GM12865 (cell line): ENCODE data around the gene RPN2.

Source experiments
- DNase-seq: peaks from one replicate; pipeline ENCODE4 v3.0.0; 2010; ENCODE audit warnings: low read depth
- H3K4me3 ChIP-seq: 2 replicates; pipeline ENCODE4 v1.5.1; 2011; ENCODE audit warnings: mild to moderate bottlenecking, low read depth, low read length, control low read depth
- CTCF ChIP-seq: IDR thresholded peaks from 2 replicates; pipeline ENCODE4 v1.5.1; 2011; ENCODE audit warnings: low read length, control low read depth, low read depth, inconsistent platforms; ENCODE audit not compliant: insufficient read depth; ENCODE audit errors: missing control alignments

Gene RPN2

GRCh38 chr20:37178839-37179682 is at the start of gene RPN2, which contains the start of gene MROH8:
Gene RPN2, plus strand, starts transcription at chr20:37179330. Its CDS starts 27 bp downstream, at chr20:37179357.
Gene MROH8, minus strand, starts transcription at chr20:37179548.
- peak within 1 kb of the TSS; percentile 68 for H3K4me3 ChIP-seq
- no peak for TF ChIP-seq CTCF
- peak; percentile 98 for DNase-seq

GRCh38 chr20:37131486-37131885 is 47.6 kb upstream of the RPN2 start:
- no peak for TF ChIP-seq CTCF
- DNase-seq: no peak
- no peak overlapping the region for H3K4me3 ChIP-seq

- DNase-seq: no peak
- no peak overlapping the region for H3K4me3 ChIP-seq
- no peak for TF ChIP-seq CTCF
Measured at GRCh38 chr20:37133952-37134351, 45.2 kb upstream of the RPN2 start.

- TF ChIP-seq CTCF: no peak
- DNase-seq: no peak
- H3K4me3 ChIP-seq: no peak overlapping the region
Measured at GRCh38 chr20:37137547-37137946, 41.6 kb upstream of the RPN2 start.

GRCh38 chr20:37142708-37143107 is 36.4 kb upstream of the RPN2 start:
- TF ChIP-seq CTCF: no peak
- no peak for DNase-seq
- H3K4me3 ChIP-seq: no peak overlapping the region

- H3K4me3 ChIP-seq: no peak overlapping the region
- DNase-seq: no peak
- TF ChIP-seq CTCF: no peak
Measured at GRCh38 chr20:37144856-37145404, 34.2 kb upstream of the RPN2 start.
